ENCODE measurements around the gene FBXW11.
"Not testable (repeated sequence)": the region's sequence is repeated elsewhere in the genome, so short reads cannot be mapped to it uniquely, and the experiment has no call there.

FBXW11 gene

GRCh38 chr5:171915700-171916099 lies 90.7 kb downstream of the FBXW11 start:
- not testable (repeated sequence) for FAIRE-seq; DNase-seq (ENCODE audit: insufficient read length, low spot score)

- DNase-seq (ENCODE audit: insufficient read length, low spot score) (no peak), FAIRE-seq (no peak)
These were observed 91.6 kb downstream of the FBXW11 start for GRCh38 chr5:171914726-171915338.

GRCh38 chr5:171913987-171914273 lies 92.5 kb downstream of the FBXW11 start:
- FAIRE-seq (no peak), DNase-seq (ENCODE audit: insufficient read length, low spot score) (no peak)

GRCh38 chr5:171911152-171911551 lies 95.3 kb downstream of the FBXW11 start:
- no peak for DNase-seq (ENCODE audit: insufficient read length, low spot score)
- FAIRE-seq: peak; percentile 64

- DNase-seq (ENCODE audit: insufficient read length, low spot score) (no peak), FAIRE-seq (no peak)
These were observed 97.8 kb downstream of the FBXW11 start for GRCh38 chr5:171908638-171909037.

- FAIRE-seq (peak; percentile 97), DNase-seq (ENCODE audit: insufficient read length, low spot score) (no peak)
These were observed 98.6 kb downstream of the FBXW11 start for GRCh38 chr5:171907725-171908343.

GRCh38 chr5:171906703-171907590 lies 99.5 kb downstream of the FBXW11 start:
- FAIRE-seq: peak; percentile 80

GRCh38 chr5:171906066-171906570 lies 100.3 kb downstream of the FBXW11 start:
- DNase-seq (ENCODE audit: insufficient read length, low spot score): no peak
- FAIRE-seq: no peak

More at GRCh38 chr5:171906703-171907590, 99.5 kb downstream of the FBXW11 start:
- DNase-seq (ENCODE audit: insufficient read length, low spot score): no peak

- no peak for FAIRE-seq
- DNase-seq (ENCODE audit: insufficient read length, low spot score): no peak
These were observed 101.6 kb downstream of the FBXW11 start for GRCh38 chr5:171904886-171905285.

- no peak for FAIRE-seq
These were observed 104.7 kb downstream of the FBXW11 start for GRCh38 chr5:171901764-171902163.

GRCh38 chr5:171899792-171900191 lies 106.6 kb downstream of the FBXW11 start:
- no peak for FAIRE-seq
- DNase-seq (ENCODE audit: insufficient read length, low spot score): no peak

More at GRCh38 chr5:171901764-171902163, 104.7 kb downstream of the FBXW11 start:
- no peak for DNase-seq (ENCODE audit: insufficient read length, low spot score)

- FAIRE-seq: no peak
These were observed 107.6 kb downstream of the FBXW11 start for GRCh38 chr5:171898879-171899278.

GRCh38 chr5:171898386-171898785 lies 108.1 kb downstream of the FBXW11 start:
- DNase-seq (ENCODE audit: insufficient read length, low spot score) (no peak), FAIRE-seq (peak; percentile 63)

More at GRCh38 chr5:171898879-171899278, 107.6 kb downstream of the FBXW11 start:
- no peak for DNase-seq (ENCODE audit: insufficient read length, low spot score)

- FAIRE-seq (peak; percentile 59), DNase-seq (ENCODE audit: insufficient read length, low spot score) (no peak)
These were observed 109.2 kb downstream of the FBXW11 start for GRCh38 chr5:171897231-171897630.

- FAIRE-seq (no peak), DNase-seq (ENCODE audit: insufficient read length, low spot score) (no peak)
These were observed 111.4 kb downstream of the FBXW11 start for GRCh38 chr5:171895081-171895480.

- DNase-seq (ENCODE audit: insufficient read length, low spot score) (no peak), FAIRE-seq (no peak)
These were observed 113.0 kb downstream of the FBXW11 start for GRCh38 chr5:171893290-171893886.

- DNase-seq (ENCODE audit: insufficient read length, low spot score): no peak
These were observed 114.8 kb downstream of the FBXW11 start for GRCh38 chr5:171891595-171891994.

GRCh38 chr5:171891150-171891549 lies 115.3 kb downstream of the FBXW11 start:
- FAIRE-seq (no peak), DNase-seq (ENCODE audit: insufficient read length, low spot score) (no peak)

More at GRCh38 chr5:171891595-171891994, 114.8 kb downstream of the FBXW11 start:
- FAIRE-seq: peak; percentile 4

- FAIRE-seq (no peak), DNase-seq (ENCODE audit: insufficient read length, low spot score) (no peak)
These were observed 118.4 kb downstream of the FBXW11 start for GRCh38 chr5:171888051-171888481.

GRCh38 chr5:171886037-171886436 lies 120.4 kb downstream of the FBXW11 start:
- peak; percentile 61 for FAIRE-seq
- not testable (repeated sequence) for DNase-seq (ENCODE audit: insufficient read length, low spot score)

- FAIRE-seq: no peak
- DNase-seq (ENCODE audit: insufficient read length, low spot score): no peak
These were observed 124.3 kb downstream of the FBXW11 start for GRCh38 chr5:171882118-171882517.

All from GM19239 (cell line).